Stomach (tissue), 9 donors: Measurements from ENCODE around the gene RNASE13. TPM values are rescaled to one million over a fixed set of nuclear protein-coding genes. Genes with fewer than 3 reads are reported as not detected.
"Not testable (repeated sequence)": the region's sequence is repeated elsewhere in the genome, so short reads cannot be mapped to it uniquely, and the experiment has no call there.

Experiments used
- DNase-seq, 2 donors: peaks; one replicate each; pipeline versions ENCODE4 v3.0.0 to v3.0.0-alpha.2; 2013 to 2019
- H3K27ac ChIP-seq, 5 donors: fragments of 200-600 bp in 4 of 5; sonication (generic) in 4 of 5; one replicate each; pipeline ENCODE4 v1.5.1; 2013 to 2019; ENCODE audit warnings: mild to moderate bottlenecking in 1 of 5, moderate library complexity in 1 of 5
- H3K27me3 ChIP-seq, 3 donors: fragments of 200-600 bp; sonication (generic); one replicate each; pipeline ENCODE4 v1.5.1; 2017 to 2019; ENCODE audit warnings: mixed run types in 1 of 3
- H3K36me3 ChIP-seq, 4 donors: fragments of 200-600 bp; sonication (generic); 1 replicate in 3 of 4; 2 replicates in 1 of 4; pipeline ENCODE4 v1.5.1; 2016 to 2019
- H3K4me1 ChIP-seq, 4 donors: fragments of 200-600 bp; sonication (generic); one replicate each; pipeline ENCODE4 v1.5.1; 2016 to 2019
- H3K4me3 ChIP-seq, 4 donors: fragments of 200-600 bp; sonication (generic) in 3 of 4; one replicate each; pipeline ENCODE4 v1.5.1; 2016 to 2019; ENCODE audit warnings: mild to moderate bottlenecking in 1 of 4
- H3K9me3 ChIP-seq, 4 donors: fragments of 200-600 bp; sonication (generic); one replicate each; pipeline ENCODE4 v1.5.1; 2016 to 2019
- CTCF ChIP-seq, 7 experiments: fragments of 450-650 bp in 4 of 7; fragments of 200-600 bp in 3 of 7; sonication (generic) in 3 of 7; IDR thresholded peaks; one replicate each; pipeline ENCODE4 v1.5.1; 2016 to 2019; ENCODE audit warnings: antibody characterized with exemption in 7 of 7, control low read depth in 2 of 7, mild to moderate bottlenecking in 1 of 7
- EP300 ChIP-seq: sonication (generic); formaldehyde crosslinking; IDR thresholded peaks from one replicate; pipeline ENCODE4 v1.6.1; 2017; ENCODE audit warnings: antibody characterized with exemption
- POLR2A ChIP-seq, 4 donors: fragments of 450-650 bp; IDR thresholded peaks; one replicate each; pipeline ENCODE4 v1.6.1; 2016; ENCODE audit warnings: antibody characterized with exemption in 4 of 4, control low read depth in 2 of 4, mild to moderate bottlenecking in 1 of 4, moderate library complexity in 1 of 4
- POLR2AphosphoS5 ChIP-seq, 3 donors: sonication (generic); formaldehyde crosslinking; IDR thresholded peaks; one replicate each; pipeline ENCODE4 v1.6.1; 2016; ENCODE audit warnings: antibody characterized with exemption in 3 of 3
- WGBS, 5 donors: extraction: QIAGEN DNeasy Blood & Tissue Kit in 3 of 5; methylation state at CpG; one replicate each; pipeline versions ENCODE4 v1.1.5 to v1.1.7; 2013 to 2018; 5-methylcytosine and 5-hydroxymethylcytosine counted together
- intact Hi-C: fragments of 100-400 bp; cut with DNase I; formaldehyde crosslinking; loops from one replicate; pipeline ENCODE4 v1.15.1; 2023; ENCODE audit warnings: low total_unique reads
- polyA plus RNA-seq, 3 donors: library from polyadenylated mRNA; stranded (reverse); fragments of 200-250 nt; gene quantifications; one replicate each; pipeline ENCODE4 v1.2.3, GENCODE V29; 2013
- total RNA-seq, 5 donors: library from RNA; depleted of rRNA; stranded (reverse); fragments of >200 nt; gene quantifications; one replicate each; pipeline versions ENCODE4 v1.1.0 to v1.2.3, GENCODE V29; 2014 to 2016
- donor health status: healthy with polysubstance abuse.
- donor health status: Bipolar disorder and iron deficiency.
- donor health status: healthy.

The RNASE13 gene
- total and polyA plus RNA-seq, 8 donors, result 0.18 TPM; not detected in 7

- peaks cover 20 to 37% (median 33%) of the 10 kb centered on the region in 4 donors for H3K4me1 ChIP-seq
- intact Hi-C loops, result no loop called here
- 70 to 84% (median 78%) methylated on average over 11 of the region's 11 CpGs for WGBS, 5 donors
- H3K36me3 ChIP-seq, result no peaks in the 10 kb centered on the region
- no peak for DNase-seq
- H3K27ac ChIP-seq, result no peak within 1 kb of the TSS
- TF ChIP-seq EP300 (no peak), CTCF (IDR thresholded peaks at IDR 0.05) (no peak), POLR2AphosphoS5 (IDR thresholded peaks at IDR 0.05) (no peak), POLR2A (IDR thresholded peaks at IDR 0.05) (no peak)
- no peaks in the 10 kb centered on the region for H3K27me3 ChIP-seq
- H3K4me3 ChIP-seq, result no peak within 1 kb of the TSS
- no peaks in the 10 kb centered on the region for H3K9me3 ChIP-seq
Measured at GRCh38 chr14:21041676-21042433, 7.2 kb upstream of the RNASE13 start, which contains the start of gene RNASE7. TSS of gene RNASE7 (plus strand) at chr14:21042362. CDS start at chr14:21042993, 631 bp downstream.

GRCh38 chr14:21040941-21041340 is 6.3 kb upstream of the RNASE13 start:
- 72 to 82% (median 75%) methylated on average over 3 of the region's 3 CpGs for WGBS, 5 donors
- H3K4me3 ChIP-seq, H3K9me3 ChIP-seq, H3K27ac ChIP-seq, DNase-seq, H3K36me3 ChIP-seq, H3K27me3 ChIP-seq, intact Hi-C loops: not testable (repeated sequence)
- H3K4me1 ChIP-seq, result peaks cover 20 to 37% (median 33%) of the 10 kb centered on the region in 4 donors

GRCh38 chr14:21040370-21040925 is 5.8 kb upstream of the RNASE13 start:
- WGBS, 5 donors, result 71 to 77% (median 72%) methylated on average over 8 of the region's 8 CpGs
- TF ChIP-seq POLR2AphosphoS5 (IDR thresholded peaks at IDR 0.05), result no peak
- peak in 1 of 7 experiments; percentile 2 for TF ChIP-seq CTCF (IDR thresholded peaks at IDR 0.05)
- Histone ChIP-seq H3K27ac (peak overlapping the region in 1 of 5 donors; percentile 77), H3K27me3 (no peaks in the 10 kb centered on the region), H3K36me3 (no peaks in the 10 kb centered on the region), H3K9me3 (no peaks in the 10 kb centered on the region), H3K4me1 (peaks cover 20 to 37% (median 33%) of the 10 kb centered on the region in 4 donors), H3K4me3 (no peak overlapping the region)
- DNase-seq, result no peak
- intact Hi-C loops, result no loop called here

- Histone ChIP-seq H3K9me3 (no peaks in the 10 kb centered on the region), H3K27ac (peak overlapping the region in 4 of 5 donors; percentile 49 to 81 (median 72)), H3K4me3 (no peak overlapping the region), H3K4me1 (peaks cover 20 to 37% (median 33%) of the 10 kb centered on the region in 4 donors), H3K36me3 (no peaks in the 10 kb centered on the region), H3K27me3 (no peaks in the 10 kb centered on the region)
- peak; percentile 49 to 91 for DNase-seq
- WGBS, 5 donors, result 38 to 51% (median 44%) methylated on average over 8 of the region's 8 CpGs
- intact Hi-C loops, result no loop called here
- TF ChIP-seq POLR2AphosphoS5 (IDR thresholded peaks at IDR 0.05) (peak in 1 of 3 donors; percentile 10), EP300 (no peak), CTCF (IDR thresholded peaks at IDR 0.05) (peak in 5 of 7 experiments; percentile 41 to 73 (median 64)), POLR2A (IDR thresholded peaks at IDR 0.05) (no peak)
Measured at GRCh38 chr14:21039585-21040369, 5.2 kb upstream of the RNASE13 start.
